Uterus (tissue), 2 donors: ENCODE data around the gene RNF19B.

Experiments
- CTCF ChIP-seq, 4 experiments: fragments of 200-600 bp in 2 of 4; fragments of 450-650 bp in 2 of 4; sonication (generic) in 2 of 4; IDR thresholded peaks; one replicate each; pipeline ENCODE4 v1.5.1; 2016 to 2019; ENCODE audit warnings: antibody characterized with exemption in 4 of 4, mild to moderate bottlenecking in 2 of 4, moderate library complexity in 1 of 4
- POLR2A ChIP-seq, 2 donors: fragments of 450-650 bp; IDR thresholded peaks; one replicate each; pipeline ENCODE4 v1.6.1; 2016; ENCODE audit warnings: antibody characterized with exemption in 2 of 2, mild to moderate bottlenecking in 1 of 2, moderate library complexity in 1 of 2

GRCh38 chr1:33004613-33005012 lies 40.0 kb upstream of the RNF19B start:
- no peak for TF ChIP-seq CTCF (IDR thresholded peaks at IDR 0.05)
- TF ChIP-seq POLR2A (IDR thresholded peaks at IDR 0.05), result no peak
